ENCODE results near the gene PTGIS.

The PTGIS gene

DNA sequence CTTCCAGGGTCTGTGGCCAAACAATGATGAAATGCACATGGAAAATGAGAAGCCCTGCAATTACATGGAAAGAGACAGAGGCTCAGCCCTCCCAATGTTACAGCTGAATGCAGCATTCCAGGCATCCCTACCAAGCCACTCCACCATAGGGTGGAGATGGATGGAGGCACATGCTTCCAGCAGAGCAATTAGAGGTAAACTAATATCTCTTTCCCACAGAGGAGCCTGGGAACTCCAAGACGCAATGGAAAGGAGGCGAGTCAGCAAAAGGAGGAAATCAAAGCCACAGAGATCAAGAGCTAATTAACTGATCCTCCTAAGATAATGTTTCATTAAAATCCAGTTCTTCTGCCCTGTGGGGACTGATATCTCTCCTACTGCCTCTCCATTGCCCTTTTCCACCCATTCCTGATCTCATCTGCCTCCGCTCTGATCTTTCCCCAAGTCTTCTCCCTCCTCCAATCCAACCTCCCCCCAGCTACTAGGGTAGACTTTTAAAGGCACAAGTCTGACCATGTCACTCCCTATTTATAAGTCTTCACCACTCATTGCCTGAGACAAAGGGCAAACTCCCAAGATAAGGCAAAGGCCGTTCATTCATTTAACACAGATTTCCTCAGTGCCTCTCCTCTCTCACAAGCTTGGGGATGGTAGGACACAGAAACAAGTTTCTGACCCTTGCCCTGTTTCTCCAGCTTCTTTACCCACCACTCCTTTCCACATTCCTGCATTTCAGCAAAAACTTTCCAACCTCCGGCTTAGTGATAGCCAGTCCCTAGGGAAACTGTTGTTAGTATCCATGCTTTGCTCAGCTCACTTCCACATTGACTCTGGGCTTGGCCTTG is 71.2 kb downstream of the PTGIS start:
- no peak for DNase-seq

DNA sequence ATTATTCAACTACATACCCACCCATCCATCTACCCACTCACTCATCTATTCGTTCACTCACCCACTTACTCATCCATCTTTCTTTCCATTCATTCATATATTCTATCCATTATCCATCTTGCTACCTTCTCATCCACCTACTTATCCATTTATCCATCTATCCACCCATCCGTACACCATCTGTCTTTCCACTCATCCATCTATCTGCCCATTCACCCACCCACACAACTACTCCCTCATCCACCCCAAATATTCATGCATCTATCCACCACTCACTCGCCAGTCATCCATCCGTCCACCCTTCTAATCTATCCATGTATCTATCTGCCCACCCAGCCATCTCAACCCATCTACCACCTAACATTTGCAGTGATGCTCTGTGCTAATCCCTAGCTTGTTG is 71.9 kb downstream of the PTGIS start:
- no peak for DNase-seq

DNA sequence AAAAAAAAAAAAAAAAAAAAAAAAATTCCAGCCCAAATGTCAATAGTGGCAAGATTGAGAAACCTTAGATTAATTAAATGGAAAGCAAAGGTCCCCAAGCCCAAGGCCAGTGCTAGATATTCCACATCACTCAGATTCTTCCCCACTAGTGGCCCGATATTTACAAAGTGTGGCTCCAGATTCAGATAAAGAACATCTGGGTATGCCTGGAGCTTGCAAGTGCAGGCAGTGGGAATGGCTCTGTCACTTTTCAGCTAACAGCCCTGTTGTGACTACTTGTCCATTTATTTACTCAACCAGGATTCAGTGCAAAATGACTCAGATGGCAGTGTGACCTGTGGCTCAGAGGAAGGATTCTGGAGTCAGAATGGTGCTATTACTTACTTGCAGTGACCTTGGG is 77.2 kb downstream of the PTGIS start:
- DNase-seq, result no peak

DNA sequence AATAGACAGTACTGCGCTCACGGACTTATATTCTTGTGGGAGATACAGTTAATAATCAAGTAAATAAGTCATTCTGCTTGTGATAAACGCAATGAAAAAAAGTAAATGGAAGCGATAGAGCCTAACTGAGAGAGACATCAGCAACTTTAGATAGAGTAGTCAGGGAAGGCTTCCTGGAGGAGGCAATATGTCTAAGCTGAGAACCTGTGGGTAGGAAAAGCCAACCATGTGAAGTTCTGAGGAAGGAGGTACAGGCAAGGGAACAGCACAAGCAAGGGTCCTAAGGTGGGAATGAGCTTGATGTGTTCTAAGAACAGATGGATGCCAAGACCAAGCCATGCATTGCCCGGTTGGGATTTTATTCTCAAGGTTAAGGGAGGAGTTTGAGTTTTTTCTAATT is 78.2 kb downstream of the PTGIS start:
- no peak for DNase-seq

DNA sequence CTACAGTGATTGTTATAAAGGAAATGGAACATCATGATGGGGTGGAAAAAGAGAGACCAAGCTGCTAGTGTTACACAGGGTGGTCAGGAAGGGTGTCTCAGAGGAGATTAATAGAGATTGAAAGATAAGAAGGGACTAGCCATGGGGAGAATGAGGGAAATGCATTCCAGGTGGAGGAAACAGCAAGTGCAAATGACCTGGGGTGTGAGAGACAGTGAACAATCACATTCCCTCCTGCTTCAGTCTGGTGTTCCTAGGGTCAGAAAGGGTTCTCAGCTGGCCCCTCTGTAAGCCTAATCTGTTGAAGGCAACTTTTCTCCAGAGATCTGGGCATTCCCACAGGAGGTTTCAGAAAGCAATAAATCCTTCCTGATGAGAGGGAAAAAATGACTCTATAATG is 81.9 kb downstream of the PTGIS start:
- DNase-seq, result no peak

DNA sequence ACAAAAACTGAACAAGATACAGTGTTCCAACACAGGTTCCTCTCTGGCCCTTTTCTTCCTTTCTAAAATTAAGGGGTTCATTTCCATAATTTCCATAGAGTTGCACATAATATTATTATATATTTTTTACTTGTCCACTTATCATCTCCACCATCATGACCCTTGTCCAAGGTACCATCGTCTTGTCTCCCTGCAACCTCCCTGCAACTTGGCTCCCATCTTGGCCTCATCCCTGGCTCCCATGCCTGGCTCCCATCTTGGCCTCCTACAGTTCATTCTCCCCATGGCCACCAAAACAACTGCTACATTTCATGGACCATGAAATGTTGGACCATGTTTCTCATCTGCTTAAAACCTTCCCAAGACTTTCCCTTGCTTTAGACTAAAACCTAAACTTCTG is 82.4 kb downstream of the PTGIS start:
- no peak for DNase-seq

DNA sequence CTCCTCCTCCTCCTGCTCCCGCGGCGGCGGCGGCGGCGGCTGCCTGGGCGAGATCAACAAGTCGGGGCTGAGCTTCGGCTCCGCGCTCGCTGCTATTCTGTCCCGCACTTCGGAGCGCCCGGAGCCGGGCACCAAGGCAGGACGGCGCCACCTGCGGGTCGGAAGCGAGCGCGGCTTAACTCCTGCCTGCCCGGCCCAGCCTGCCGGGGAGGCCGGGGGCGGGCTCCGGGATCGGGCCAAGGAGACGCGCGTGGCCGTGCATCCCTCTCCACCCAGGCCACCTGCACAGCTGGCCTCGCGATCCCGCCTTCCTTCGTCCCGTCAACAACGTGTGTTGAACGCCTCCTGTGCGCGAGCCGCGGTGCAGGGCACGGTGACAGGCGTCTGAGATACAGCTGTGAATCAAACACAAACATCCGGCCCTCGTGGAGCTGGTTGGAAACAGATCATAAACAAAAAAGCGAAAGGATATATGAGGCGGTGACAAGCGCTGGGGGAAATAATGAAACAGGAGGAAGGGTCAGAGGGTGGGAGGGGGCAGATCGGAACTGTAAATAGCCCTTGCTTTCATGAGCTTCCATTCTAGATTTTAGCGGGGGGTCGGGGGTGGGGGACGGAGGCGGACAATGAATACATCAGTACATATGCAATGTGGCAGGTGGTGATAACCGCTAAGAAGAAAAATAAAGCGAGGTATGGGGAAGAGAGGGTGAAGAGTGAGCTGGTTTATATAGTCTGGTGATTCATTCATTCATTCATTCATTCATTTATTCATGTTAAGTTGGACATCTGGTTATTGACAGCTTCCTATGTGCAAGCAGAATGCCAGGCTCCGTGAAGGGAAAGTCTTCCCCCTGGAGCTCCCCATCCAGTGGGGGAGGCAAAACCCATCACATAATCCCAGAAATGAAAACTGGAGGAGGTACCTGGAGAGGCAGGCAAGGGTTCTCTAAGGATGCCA is 83.5 kb downstream of the PTGIS start:
- DNase-seq, result peak; percentile 71

DNA sequence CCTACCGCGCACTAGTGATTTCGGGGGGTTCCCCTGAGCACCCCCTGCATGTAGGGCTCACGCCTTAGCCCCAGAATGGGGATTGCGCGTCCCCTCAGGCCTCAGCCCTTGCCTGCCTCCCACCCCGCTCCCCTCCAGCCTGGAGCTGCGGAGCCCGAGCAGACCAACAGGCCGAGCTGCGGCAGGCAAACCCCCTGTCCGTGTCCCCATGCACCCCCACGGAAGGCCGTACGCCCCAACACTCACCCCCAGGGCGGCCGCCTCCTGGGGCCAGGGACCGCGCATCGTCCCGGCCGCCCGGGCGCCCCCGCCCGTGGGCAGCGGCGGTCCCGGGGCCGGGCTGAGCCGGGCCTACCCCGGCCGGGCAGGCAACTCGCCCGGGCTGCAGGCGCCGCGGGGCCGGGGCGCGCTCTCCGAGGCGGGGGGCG is 84.2 kb downstream of the PTGIS start:
- no peak for DNase-seq

DNA sequence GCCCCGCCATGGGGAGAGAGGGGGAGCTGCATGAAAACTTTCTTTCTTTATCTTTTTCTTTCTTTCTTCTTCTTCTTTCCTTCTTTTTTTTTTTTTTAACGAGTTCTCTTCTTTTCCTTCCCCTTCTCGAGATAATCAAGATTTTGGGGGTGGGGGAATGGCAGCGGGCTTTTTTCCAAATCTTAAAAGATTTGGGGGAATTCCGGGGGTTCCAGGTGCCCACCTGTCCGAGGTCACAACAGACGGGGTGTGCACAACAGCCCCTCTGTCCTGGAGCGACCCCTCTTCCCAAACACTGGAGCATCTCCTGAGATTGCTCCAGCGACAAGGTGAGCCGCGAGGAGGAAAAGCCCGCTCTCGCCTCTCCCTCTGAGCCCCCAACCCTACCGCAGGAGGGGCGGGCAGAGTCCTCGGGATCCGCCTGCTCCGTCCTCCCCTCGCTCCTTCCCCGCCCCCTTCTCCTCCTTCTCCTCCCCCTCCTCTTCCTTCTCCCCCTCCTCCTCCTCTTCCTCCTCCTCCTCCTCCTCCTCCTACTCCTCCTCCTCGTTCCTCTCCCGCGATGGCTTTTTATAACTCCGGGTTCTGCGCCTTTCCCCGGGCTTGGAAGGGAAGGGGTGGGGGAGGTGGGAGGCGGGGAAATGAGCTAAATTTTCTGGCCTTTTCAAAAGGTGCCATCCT is 84.8 kb downstream of the PTGIS start:
- no peak for DNase-seq

DNA sequence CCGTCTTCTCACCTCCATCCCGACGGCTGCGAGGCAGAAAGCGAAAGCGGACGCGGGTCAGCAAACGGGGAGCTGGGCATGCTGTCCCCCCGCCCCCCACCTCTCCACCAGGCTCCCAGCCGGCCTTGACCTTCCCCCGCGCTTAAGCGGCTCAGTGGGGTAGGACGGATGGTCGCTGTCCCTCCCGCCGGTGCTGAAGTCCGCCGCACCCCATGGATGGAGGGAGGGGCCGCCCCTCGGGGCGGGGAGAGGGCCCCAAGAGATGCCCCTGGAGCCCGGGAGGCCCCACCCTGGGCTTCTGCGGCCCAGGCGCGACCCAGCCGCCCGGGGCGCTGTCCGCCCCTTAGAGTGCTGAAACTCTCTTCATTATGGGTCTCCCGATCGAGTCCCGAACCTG is 85.3 kb downstream of the PTGIS start, which contains the start of gene KCNB1:
TSS of gene KCNB1 (minus strand) at position 48 of the 397 bp plus-strand sequence. CDS start 188 bp downstream, outside the sequence.
- peak; percentile 59 for DNase-seq

DNA sequence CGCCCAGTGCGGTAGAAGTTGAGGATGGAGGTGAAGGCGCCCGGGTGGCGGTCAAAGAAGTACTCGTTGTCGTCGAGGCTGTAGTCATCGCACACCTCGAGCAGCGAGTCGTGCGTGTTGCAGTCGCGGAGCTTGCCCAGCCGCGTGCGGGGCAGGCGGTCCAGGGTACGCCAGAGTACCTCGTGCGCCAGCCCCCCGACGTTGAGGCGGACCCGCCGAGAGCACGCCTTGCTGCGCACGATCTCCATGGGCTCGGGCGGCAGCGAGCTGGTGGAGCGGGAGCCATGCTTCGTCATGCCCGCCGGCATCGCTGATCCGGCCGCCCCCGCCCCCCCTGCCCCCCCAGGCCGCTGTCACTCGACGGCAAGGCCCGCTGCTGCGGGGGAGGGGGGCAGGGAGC is 85.8 kb downstream of the PTGIS start:
- no peak for DNase-seq

DNA sequence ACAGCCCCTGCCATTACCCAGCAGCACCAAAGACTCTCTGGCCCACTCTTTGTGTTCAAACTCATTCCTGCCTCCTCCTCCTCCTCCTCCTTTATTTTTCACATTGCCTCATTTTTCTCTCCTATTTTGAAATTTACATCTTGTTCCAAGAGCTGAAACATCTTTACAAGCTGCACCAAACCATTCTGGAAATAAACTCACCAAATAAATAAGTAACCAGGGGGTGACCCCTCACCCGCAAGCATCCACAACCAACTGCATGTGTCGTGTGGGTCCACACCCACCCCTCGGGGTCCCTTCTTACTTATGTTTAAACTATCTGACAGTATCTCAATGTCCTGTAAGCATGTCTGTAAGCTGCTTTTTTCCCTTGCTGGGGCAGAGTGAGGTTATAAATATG is 86.8 kb downstream of the PTGIS start:
- DNase-seq, result no peak

DNA sequence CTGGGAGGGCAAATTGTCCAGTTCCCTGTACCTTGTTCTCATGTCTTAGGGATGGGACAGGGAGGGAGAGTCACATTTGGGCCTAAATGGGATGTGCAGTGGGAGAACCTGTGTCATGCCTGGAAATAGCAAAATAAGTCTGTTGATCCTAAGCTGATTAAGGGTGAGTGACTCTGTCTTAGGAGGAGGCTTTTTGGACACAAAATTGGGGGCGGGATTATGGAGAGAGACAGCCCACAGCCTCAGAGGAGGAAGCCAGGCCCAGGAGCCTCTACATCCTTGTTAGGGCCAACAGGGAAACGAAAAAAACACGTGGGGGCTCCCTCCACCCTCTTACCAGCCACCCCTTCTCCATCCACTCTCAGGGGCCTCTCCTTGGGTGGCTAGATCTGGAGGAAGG is 87.7 kb downstream of the PTGIS start:
- DNase-seq, result no peak

DNA sequence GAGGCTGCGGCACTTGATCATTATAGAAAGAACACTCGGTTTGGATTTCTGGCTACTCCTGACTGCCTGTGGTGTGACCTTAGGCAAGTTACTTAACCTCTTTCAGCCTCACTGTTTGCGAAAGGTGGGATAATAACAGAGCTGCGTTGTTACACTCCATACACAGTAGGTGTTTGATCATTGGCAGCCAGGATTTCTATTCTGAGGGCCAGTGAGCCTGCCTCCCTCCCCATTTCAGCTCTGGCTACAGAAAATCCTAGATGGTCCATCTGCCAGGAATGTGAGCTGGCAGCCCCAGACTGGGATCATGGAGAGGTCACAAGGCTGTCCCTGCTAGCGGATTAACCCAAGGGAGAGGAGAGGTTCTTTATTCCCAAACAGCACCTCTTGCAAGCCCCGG is 88.2 kb downstream of the PTGIS start:
- no peak for DNase-seq

DNA sequence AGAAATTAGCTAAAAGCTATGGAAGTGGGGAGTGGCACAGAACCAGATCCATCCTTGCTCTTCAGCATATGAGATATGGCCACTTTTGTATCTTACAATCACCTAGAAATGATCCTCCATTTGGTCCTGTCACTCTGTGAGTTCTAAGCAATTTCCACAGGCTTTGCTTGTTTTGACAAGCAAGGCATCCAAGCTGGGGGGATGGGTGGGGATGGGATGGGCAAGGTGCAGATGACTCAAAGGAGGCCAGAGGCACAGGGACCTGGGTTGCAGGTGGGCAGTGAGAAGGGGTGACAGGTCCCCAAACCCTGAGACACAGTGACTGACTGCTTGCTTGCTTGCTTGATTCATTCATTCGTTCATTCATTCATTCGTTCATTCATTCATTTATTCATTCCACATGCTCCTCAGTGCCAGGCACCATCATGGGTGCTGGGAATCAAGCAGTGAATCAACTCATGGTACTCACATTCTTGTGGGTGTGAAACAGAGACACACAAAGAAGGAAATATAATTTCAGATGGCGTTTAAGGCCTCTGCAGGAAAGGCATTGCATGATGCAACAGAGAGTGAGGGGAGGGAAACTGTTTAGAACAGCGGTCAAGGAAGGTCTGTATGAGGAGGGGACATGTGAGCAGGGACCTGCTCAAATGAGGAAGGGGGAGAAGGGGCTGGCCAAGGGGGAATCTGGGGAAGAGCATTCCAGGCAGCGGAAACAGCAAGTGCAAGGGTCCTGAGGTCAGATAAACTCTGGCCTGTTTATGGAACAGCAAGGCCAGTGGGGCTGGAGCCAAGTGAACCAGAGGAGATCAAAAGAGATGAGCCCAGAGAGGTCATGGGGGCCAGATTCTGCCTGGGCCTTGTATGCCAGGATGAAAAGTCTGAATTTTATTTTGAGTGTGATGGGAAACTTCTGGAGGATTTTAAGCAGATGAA is 88.9 kb downstream of the PTGIS start:
- no peak for DNase-seq

DNA sequence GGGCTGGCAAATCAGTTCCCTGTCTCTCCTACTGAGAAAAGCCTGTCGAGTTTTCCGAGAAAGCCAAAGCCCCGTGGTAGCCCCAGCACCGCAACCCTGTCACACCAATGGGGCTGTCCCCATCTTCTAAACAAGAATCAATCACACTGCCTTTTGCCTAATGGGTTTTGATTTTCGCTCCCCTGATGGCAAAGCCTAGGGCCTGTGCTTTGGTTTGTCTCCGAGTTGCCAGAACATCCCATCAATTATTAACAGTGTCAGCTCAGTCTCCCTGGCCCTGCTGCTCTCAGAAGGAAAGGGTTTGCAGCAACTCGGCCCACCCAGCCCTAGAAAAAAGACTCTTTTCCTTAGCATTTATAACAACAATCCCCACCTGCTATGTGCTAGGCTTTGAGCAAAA is 89.7 kb downstream of the PTGIS start:
- no peak for DNase-seq

DNA sequence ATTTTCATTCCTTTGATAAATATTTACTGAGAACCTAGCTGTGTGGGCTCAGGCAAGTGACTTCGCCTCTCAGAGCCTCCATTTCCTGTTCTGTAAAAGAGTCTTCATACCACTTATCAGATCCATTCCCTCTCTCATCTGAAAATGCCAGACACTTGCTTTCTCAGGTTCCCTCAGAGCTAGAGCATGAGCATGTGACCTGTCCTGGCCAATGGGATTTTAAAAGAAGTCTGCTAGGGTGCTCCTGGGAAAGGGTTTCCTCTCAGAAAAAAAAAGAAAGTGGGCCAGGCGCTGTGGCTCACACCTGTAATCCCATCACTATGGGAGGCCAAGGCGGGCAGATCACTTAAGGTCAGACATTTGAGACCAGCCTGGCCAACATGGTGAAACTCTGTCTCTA is 90.7 kb downstream of the PTGIS start:
- no peak for DNase-seq

DNA sequence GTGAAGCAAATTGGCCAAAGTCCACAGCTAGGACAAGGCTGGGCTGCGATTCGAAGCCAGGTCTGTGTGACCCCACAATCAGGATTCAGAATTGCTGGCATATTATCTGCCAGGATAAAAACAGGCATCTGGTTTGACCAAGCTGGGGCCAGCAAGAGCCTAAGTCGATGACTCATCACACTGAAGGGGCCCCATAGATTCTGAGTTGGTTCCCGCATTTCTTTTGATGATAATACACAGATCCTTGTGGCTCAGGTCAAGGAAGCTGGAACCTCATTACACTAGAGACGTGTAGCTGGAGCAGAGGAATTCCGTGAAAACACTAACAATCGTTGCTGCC is 92.0 kb downstream of the PTGIS start:
- no peak for DNase-seq

DNA sequence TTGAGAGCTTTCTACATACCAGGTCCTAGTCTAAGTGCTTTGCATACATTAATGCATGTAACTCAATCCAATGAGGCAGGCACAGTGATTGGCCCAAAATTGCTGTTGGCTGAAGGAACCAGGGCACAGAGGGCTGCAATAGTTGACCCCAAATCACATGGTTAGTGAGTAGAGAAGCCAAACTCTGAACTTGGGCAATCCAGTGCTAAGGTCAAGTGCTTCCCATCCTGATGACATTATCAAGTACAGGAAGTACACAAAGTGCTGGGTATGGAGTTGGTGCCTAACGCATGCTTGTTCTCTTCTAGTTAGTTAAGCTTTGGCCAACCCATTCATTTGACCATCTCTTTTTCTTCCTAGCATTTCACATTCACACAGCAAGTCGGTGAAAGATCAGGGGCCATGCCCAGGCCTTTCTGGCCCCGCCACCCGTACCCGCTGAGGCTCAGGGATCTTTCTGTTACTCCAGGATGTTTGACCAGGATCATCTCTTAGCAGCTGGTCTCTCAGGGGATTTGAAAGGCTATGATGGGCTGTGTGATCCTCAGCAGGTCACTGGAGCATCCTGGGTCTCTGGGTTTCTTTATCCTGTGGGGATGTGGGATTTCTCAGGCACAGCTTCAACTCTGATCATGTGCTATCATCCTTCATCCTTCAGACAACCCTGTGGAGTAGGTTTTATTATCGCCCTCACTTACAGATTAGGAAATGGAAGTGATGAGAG is 92.5 kb downstream of the PTGIS start:
- DNase-seq, result no peak

DNA sequence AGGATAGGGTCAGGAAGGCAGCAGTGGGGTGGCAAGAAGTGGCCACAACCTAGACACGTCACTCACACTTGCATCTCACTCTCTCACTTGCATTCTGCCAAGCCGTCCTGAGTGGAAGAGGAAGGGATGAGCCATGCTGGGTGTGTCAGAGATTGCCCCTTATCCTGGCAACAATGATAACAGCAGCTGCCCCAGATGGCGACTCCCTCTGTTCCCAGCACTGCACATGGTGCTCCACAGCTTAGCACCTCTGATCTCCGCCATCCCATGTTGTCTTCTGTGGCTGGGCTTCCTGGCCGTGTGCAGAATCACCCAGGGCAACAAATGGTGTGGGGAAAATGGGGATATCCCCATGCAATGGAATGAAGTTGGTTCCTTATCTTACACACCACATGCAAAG is 96.5 kb downstream of the PTGIS start:
- DNase-seq, result no peak

DNA sequence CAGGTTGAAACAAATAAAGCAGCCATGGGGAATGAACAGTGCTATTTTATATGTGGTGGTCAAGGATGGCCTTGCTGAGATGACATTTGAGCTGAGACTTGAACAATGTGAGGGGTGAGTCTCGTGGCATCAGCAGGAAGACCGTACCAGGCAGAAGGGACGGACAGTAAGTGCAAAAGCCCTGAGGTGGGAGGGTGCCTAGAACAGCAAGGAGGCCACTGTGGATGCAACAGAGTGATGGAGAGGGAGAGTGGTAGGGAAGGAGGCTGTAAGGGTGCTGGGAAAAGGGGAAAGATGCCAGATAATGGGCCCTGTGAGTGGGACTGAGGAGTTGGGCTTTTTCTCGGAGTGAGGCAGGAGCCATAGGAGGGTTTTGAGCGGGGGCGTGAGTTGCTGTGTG is 97.0 kb downstream of the PTGIS start:
- DNase-seq, result no peak
